H1 (cell line): ENCODE measurements around the gene BCKDHA. TPM values are rescaled to one million over a fixed set of nuclear protein-coding genes. Genes with fewer than 3 reads are reported as not detected.

Experiments used
- BACH1 ChIP-seq: IDR thresholded peaks from 2 replicates; pipeline ENCODE4 v1.6.1; 2012; ENCODE audit warnings: low read length, improper control_type of control experiment
- CHD7 ChIP-seq: fragments of 300-600 bp; sonication (generic); IDR thresholded peaks from 2 replicates; pipeline ENCODE4 v1.7.1; 2012; ENCODE audit warnings: low read length, moderate library complexity, mild to moderate bottlenecking, inconsistent platforms; ENCODE audit not compliant: insufficient replicate concordance
- EP300 ChIP-seq, 2 experiments: IDR thresholded peaks; 1 replicate in 1 of 2; 2 replicates in 1 of 2; pipeline ENCODE4 v1.6.1; 2011 to 2012; ENCODE audit warnings: low read depth in 2 of 2, low read length in 2 of 2, mild to moderate bottlenecking in 2 of 2, borderline replicate concordance in 1 of 2, inconsistent platforms in 1 of 2, moderate library complexity in 1 of 2
- polyA plus RNA-seq, 7 experiments: library from polyadenylated mRNA; depleted of rRNA in 3 of 7; stranded (reverse) in 5 of 7; unstranded in 2 of 7; fragments of >200 nt in 5 of 7; fragments of 200-250 nt in 2 of 7; gene quantifications; 1 replicate in 5 of 7; 2 replicates in 1 of 7; 4 replicates in 1 of 7; pipeline versions ENCODE4 v1.2.1 to v1.2.3, GENCODE V29; 2011 to 2013; ENCODE audit warnings: missing spikeins in 2 of 7, mixed read lengths in 2 of 7
- total RNA-seq: library from RNA; stranded (reverse); fragmentation: NEBNext Ultra II Directional; extraction: Animal tissue kit (Norgen Biotek cat#: 25700); gene quantifications from 2 replicates; pipeline ENCODE4 v1.2.1, GENCODE V29; 2021
- TF ChIP-seq, protein P1 (sequence below), 3 experiments: IDR thresholded peaks; 1 replicate in 2 of 3; 2 replicates in 1 of 3; pipeline versions ENCODE4 v1.5.1 to v1.6.1; 2011; ENCODE audit warnings: low read length in 3 of 3, mild to moderate bottlenecking in 3 of 3, inconsistent platforms in 2 of 3, low read depth in 1 of 3, moderate library complexity in 1 of 3; ENCODE audit not compliant: insufficient read depth in 1 of 3; ENCODE audit errors: control extremely low read depth in 1 of 3

The BCKDHA gene
- total and polyA plus RNA-seq, 2 of the 8 experiments (the other 6 are each of a cell fraction or from before 2014, with no cell fraction given) = 14.2 to 69.6 TPM

- no peak for TF ChIP-seq BACH1
- TF ChIP-seq, protein P1, sequence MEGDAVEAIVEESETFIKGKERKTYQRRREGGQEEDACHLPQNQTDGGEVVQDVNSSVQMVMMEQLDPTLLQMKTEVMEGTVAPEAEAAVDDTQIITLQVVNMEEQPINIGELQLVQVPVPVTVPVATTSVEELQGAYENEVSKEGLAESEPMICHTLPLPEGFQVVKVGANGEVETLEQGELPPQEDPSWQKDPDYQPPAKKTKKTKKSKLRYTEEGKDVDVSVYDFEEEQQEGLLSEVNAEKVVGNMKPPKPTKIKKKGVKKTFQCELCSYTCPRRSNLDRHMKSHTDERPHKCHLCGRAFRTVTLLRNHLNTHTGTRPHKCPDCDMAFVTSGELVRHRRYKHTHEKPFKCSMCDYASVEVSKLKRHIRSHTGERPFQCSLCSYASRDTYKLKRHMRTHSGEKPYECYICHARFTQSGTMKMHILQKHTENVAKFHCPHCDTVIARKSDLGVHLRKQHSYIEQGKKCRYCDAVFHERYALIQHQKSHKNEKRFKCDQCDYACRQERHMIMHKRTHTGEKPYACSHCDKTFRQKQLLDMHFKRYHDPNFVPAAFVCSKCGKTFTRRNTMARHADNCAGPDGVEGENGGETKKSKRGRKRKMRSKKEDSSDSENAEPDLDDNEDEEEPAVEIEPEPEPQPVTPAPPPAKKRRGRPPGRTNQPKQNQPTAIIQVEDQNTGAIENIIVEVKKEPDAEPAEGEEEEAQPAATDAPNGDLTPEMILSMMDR (IDR thresholded peaks at IDR 0.05; ENCODE audit: control extremely low read depth in 1 of 3, insufficient read depth in 1 of 3, low read depth in 1 of 3, low read length in 3 of 3) = no peak
- no peak for TF ChIP-seq CHD7
- TF ChIP-seq EP300 (IDR thresholded peaks at IDR 0.05; ENCODE audit: borderline replicate concordance in 1 of 2, low read depth in 2 of 2, low read length in 2 of 2) = no peak
Observed at GRCh38 chr19:41369769-41370168, 27.8 kb upstream of the BCKDHA start (continued).
